Glutamatergic neuron (in vitro differentiated cells): ENCODE data around the gene RPS16. TPM values are rescaled to one million over a fixed set of nuclear protein-coding genes. Genes with fewer than 3 reads are reported as not detected.

Experiments
- DNase-seq: peaks from one replicate; pipeline ENCODE4 v3.0.0; 2022
- H3K27ac Mint-ChIP-seq: one replicate; pipeline ENCODE4 v1.8.0; 2020; ENCODE audit warnings: mild to moderate bottlenecking, mixed read lengths, inconsistent platforms; ENCODE audit not compliant: unreplicated experiment
- H3K27me3 Mint-ChIP-seq: one replicate; pipeline ENCODE4 v1.8.0; 2020; ENCODE audit warnings: mild to moderate bottlenecking, moderate library complexity, mixed read lengths, inconsistent platforms; ENCODE audit not compliant: unreplicated experiment
- H3K36me3 Mint-ChIP-seq: one replicate; pipeline ENCODE4 v1.8.0; 2020; ENCODE audit warnings: mild to moderate bottlenecking, mixed read lengths, inconsistent platforms; ENCODE audit not compliant: unreplicated experiment
- H3K4me1 Mint-ChIP-seq: one replicate; pipeline ENCODE4 v1.8.0; 2020; ENCODE audit warnings: mild to moderate bottlenecking, low read depth, mixed read lengths, inconsistent platforms; ENCODE audit not compliant: unreplicated experiment
- H3K4me3 Mint-ChIP-seq: one replicate; pipeline ENCODE4 v1.8.0; 2020; ENCODE audit warnings: mild to moderate bottlenecking, mixed read lengths, inconsistent platforms; ENCODE audit not compliant: unreplicated experiment
- H3K9me3 Mint-ChIP-seq: one replicate; pipeline ENCODE4 v1.8.0; 2020; ENCODE audit warnings: mild to moderate bottlenecking, moderate library complexity, mixed read lengths, inconsistent platforms; ENCODE audit not compliant: unreplicated experiment
- microRNA-seq: library from miRNA; unstranded; fragments of <30 nt; microRNA quantifications from one replicate; pipeline ENCODE4, GENCODE V29; 2020; ENCODE audit not compliant: unreplicated experiment
- total RNA-seq: library from RNA; stranded (reverse); fragmentation: NEBNext Ultra II Directional; extraction: Animal tissue kit (Norgen Biotek cat#: 25700); gene quantifications from one replicate; pipeline ENCODE4 v1.2.1, GENCODE V29; 2021; ENCODE audit not compliant: unreplicated experiment
- TF ChIP-seq, protein P1 (sequence below): fragments of 200-600 bp; sonication (generic); IDR thresholded peaks from one replicate; pipeline ENCODE4 v1.5.0; 2021; ENCODE audit not compliant: partially characterized antibody, unreplicated experiment

The RPS16 gene
- total RNA-seq, 1 donor from 2014 or later: 912 TPM

DNA sequence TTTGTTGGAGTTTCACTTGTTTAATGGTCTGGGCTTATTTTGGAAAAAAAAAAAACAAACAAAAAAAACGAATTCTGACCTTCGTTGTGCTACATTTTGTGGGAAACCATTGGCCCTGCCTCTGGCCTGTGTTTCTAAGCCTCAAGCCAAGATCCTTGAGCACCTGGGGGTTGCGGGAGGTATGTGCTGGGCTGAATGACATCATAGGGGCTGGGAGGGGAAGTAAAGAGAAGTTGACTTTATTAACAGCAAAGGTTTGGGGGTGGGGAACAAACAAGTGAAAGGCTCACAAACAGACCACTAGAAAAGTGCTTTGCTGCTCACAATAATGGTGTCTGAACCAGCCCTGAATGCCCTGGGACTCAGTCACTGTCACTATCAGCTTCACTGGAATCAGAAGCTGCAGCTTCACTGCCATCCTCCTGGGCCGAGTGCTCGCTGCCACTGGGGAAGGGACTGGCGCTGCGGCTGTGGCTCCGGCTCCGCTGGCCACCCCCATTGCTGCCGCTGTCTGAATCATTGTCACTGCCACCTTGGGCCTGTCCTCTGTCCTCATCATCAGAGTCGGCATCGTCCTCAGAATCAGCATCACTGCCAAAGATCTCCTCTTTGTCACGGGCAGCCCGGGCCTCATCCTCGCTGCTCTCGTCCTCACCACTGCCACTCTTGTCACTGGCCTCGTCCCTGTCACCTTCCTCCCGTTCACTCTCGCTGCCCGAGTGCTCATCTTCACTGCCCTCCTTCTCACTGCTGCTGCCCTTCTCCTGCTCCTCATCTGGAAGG, 49.9 kb downstream of the RPS16 start:
- no peak overlapping the region for H3K27ac Mint-ChIP-seq
- peaks cover 7% of the 10 kb centered on the region for H3K9me3 Mint-ChIP-seq
- TF ChIP-seq, protein P1, sequence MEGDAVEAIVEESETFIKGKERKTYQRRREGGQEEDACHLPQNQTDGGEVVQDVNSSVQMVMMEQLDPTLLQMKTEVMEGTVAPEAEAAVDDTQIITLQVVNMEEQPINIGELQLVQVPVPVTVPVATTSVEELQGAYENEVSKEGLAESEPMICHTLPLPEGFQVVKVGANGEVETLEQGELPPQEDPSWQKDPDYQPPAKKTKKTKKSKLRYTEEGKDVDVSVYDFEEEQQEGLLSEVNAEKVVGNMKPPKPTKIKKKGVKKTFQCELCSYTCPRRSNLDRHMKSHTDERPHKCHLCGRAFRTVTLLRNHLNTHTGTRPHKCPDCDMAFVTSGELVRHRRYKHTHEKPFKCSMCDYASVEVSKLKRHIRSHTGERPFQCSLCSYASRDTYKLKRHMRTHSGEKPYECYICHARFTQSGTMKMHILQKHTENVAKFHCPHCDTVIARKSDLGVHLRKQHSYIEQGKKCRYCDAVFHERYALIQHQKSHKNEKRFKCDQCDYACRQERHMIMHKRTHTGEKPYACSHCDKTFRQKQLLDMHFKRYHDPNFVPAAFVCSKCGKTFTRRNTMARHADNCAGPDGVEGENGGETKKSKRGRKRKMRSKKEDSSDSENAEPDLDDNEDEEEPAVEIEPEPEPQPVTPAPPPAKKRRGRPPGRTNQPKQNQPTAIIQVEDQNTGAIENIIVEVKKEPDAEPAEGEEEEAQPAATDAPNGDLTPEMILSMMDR: no peak
- H3K36me3 Mint-ChIP-seq: no peaks in the 10 kb centered on the region
- no peak overlapping the region for H3K4me3 Mint-ChIP-seq
- H3K4me1 Mint-ChIP-seq: no peaks in the 10 kb centered on the region
- no peak for DNase-seq
- H3K27me3 Mint-ChIP-seq: peaks cover 1% of the 10 kb centered on the region

DNA sequence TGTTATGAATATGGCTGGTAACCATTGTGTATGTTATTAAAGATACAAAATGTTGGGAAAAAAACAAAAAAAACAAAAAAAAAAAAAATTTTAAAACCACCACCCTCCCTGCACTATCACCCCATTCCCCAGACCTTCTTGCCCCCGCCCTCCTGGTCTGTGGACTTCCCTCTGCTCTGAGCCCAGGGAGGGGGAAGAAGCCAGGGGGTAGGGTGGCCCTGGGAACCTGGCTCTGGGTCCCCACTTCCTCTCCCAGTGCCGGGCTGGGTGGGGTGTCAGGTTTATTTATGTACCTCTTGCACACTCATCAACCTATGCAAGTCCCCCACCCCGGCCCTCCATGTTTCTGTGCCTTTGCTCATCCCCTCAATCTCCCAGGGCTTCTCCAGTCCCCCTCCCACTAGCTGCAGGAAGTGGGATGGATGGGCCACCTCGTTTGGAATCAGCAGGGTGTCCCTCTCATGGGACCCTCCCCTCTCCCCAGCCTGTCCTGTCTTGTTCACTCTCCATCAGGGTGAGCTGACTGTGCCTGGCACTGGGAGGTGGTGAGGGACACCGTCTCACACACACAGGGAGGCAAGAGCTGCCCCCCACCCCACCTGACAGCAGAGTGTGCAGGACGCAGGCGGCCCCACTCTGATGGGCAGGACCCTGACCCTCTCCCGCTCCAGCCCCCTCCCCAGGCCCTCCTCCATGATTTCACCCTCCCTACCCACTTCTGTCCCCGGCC, 50.7 kb downstream of the RPS16 start:
- Mint-ChIP-seq H3K4me3 (no peak overlapping the region), H3K36me3 (no peaks in the 10 kb centered on the region), H3K27me3 (no peaks in the 10 kb centered on the region), H3K9me3 (peaks cover 3% of the 10 kb centered on the region), H3K4me1 (no peaks in the 10 kb centered on the region), H3K27ac (no peak overlapping the region)
- TF ChIP-seq, protein P1: no peak
- DNase-seq: no peak

Small RNA genes lying within 50 kb of the gene (microRNA-seq; reads per million reads assigned to microRNA genes)
- gene MIR4530: not detected

Other genes with a start within 250 kb of the RPS16 start
- gene NCCRP1, start 239.0 kb downstream of the RPS16 start, total RNA-seq: 0.61 TPM
- not detected for gene SYCN, start 231.7 kb downstream of the RPS16 start, total RNA-seq
- gene IFNL3, start 190.9 kb downstream of the RPS16 start, total RNA-seq: not detected
- not detected for gene IFNL4, start 187.1 kb downstream of the RPS16 start, total RNA-seq
- not detected for gene IFNL2, start 167.6 kb downstream of the RPS16 start, total RNA-seq
- gene IFNL1, start 139.5 kb downstream of the RPS16 start, total RNA-seq: not detected
- 56.3 TPM for gene LRFN1, start 115.1 kb downstream of the RPS16 start, total RNA-seq
- gene GMFG, start 99.9 kb downstream of the RPS16 start, total RNA-seq: 1.2 TPM
- gene SAMD4B, start 93.5 kb downstream of the RPS16 start, total RNA-seq: 119 TPM
- gene PAF1, start 44.8 kb downstream of the RPS16 start, total RNA-seq: 36.2 TPM
- gene MED29, start 44.6 kb downstream of the RPS16 start, total RNA-seq: 30.1 TPM
- 3.1 TPM for gene ZFP36, start 29.1 kb downstream of the RPS16 start, total RNA-seq
- 205 TPM for gene PLEKHG2, start 23.3 kb downstream of the RPS16 start, total RNA-seq
- gene SUPT5H, start 9.6 kb upstream of the RPS16 start, total RNA-seq: 160 TPM
- 256 TPM for gene TIMM50, start 44.9 kb upstream of the RPS16 start, total RNA-seq
- gene DLL3, start 63.0 kb upstream of the RPS16 start, total RNA-seq: 788 TPM
- gene SELENOV, start 79.2 kb upstream of the RPS16 start, total RNA-seq: 9.9 TPM
- 7.6 TPM for gene EID2B, start 96.9 kb upstream of the RPS16 start, total RNA-seq
- 20.2 TPM for gene EID2, start 104.2 kb upstream of the RPS16 start, total RNA-seq
- gene LGALS13, start 166.6 kb upstream of the RPS16 start, total RNA-seq: not detected
- gene LGALS16, start 220.0 kb upstream of the RPS16 start, total RNA-seq: not detected